Type B pancreatic cell (in vitro differentiated cells): ENCODE measurements around the gene MEIS2. TPM values are rescaled to one million over a fixed set of nuclear protein-coding genes. Genes with fewer than 3 reads are reported as not detected.

Source experiments
- DNase-seq: peaks from one replicate; pipeline ENCODE4 v3.0.0; 2021; ENCODE audit warnings: mixed read lengths; ENCODE audit not compliant: unreplicated experiment; ENCODE audit errors: extremely low spot score
- H3K27ac Mint-ChIP-seq: 2 replicates; pipeline ENCODE4 v1.8.0; 2021; ENCODE audit warnings: mild to moderate bottlenecking, mixed read lengths
- H3K27me3 Mint-ChIP-seq: 2 replicates; pipeline ENCODE4 v1.8.0; 2021; ENCODE audit warnings: mixed read lengths
- H3K36me3 Mint-ChIP-seq: 2 replicates; pipeline ENCODE4 v1.8.0; 2021; ENCODE audit warnings: mixed read lengths
- H3K4me1 Mint-ChIP-seq: one replicate; pipeline ENCODE4 v1.8.0; 2021; ENCODE audit warnings: mixed read lengths; ENCODE audit not compliant: unreplicated experiment
- H3K4me3 Mint-ChIP-seq: 2 replicates; pipeline ENCODE4 v1.8.0; 2021; ENCODE audit warnings: mild to moderate bottlenecking, mixed read lengths
- H3K9me3 Mint-ChIP-seq: 2 replicates; pipeline ENCODE4 v1.8.0; 2021; ENCODE audit warnings: mixed read lengths
- total RNA-seq: library from RNA; stranded (reverse); gene quantifications from 2 replicates; pipeline ENCODE4 v1.2.1, GENCODE V29; 2021; ENCODE audit warnings: low replicate concordance
- TF ChIP-seq, protein P1 (sequence below): fragments of 200-600 bp; sonication (generic); conservative IDR thresholded peaks from 2 replicates; pipeline ENCODE4 v1.5.0; 2021; ENCODE audit warnings: antibody characterized with exemption, mild to moderate bottlenecking

Gene MEIS2
- total RNA-seq, 1 donor from 2014 or later: 211 TPM

- H3K4me1 Mint-ChIP-seq: peaks cover 27% of the 10 kb centered on the region
- DNase-seq: no peak
- H3K36me3 Mint-ChIP-seq: peaks cover 12% of the 10 kb centered on the region
- H3K27me3 Mint-ChIP-seq: peaks cover 57% of the 10 kb centered on the region
- H3K9me3 Mint-ChIP-seq: no peaks in the 10 kb centered on the region
- peak overlapping the region; percentile 99 for H3K4me3 Mint-ChIP-seq
- H3K27ac Mint-ChIP-seq: peak overlapping the region; percentile 99
- TF ChIP-seq, protein P1, sequence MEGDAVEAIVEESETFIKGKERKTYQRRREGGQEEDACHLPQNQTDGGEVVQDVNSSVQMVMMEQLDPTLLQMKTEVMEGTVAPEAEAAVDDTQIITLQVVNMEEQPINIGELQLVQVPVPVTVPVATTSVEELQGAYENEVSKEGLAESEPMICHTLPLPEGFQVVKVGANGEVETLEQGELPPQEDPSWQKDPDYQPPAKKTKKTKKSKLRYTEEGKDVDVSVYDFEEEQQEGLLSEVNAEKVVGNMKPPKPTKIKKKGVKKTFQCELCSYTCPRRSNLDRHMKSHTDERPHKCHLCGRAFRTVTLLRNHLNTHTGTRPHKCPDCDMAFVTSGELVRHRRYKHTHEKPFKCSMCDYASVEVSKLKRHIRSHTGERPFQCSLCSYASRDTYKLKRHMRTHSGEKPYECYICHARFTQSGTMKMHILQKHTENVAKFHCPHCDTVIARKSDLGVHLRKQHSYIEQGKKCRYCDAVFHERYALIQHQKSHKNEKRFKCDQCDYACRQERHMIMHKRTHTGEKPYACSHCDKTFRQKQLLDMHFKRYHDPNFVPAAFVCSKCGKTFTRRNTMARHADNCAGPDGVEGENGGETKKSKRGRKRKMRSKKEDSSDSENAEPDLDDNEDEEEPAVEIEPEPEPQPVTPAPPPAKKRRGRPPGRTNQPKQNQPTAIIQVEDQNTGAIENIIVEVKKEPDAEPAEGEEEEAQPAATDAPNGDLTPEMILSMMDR: no peak
Measured at GRCh38 chr15:37102305-37103162, 2.2 kb upstream of the MEIS2 start.

DNA sequence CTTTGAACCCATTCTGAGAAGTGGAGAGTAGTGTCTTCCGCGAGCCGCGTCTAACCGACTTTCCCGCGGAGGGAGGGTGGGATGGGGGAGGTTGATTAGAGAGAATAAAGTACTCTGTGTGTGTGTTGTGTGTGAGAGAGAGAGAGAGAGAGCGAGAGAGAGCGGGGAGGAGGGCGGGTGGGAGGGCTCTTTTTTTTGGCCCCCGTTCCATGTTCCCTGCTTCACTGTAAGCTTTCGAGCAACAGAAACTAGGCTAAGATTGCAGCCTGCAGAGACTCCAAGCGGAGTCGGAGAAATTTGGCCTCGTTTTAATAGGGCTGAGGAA, 1.6 kb upstream of the MEIS2 start:
- DNase-seq: no peak
- Mint-ChIP-seq H3K36me3 (peaks cover 18% of the 10 kb centered on the region), H3K27me3 (peaks cover 55% of the 10 kb centered on the region), H3K4me1 (peaks cover 23% of the 10 kb centered on the region), H3K9me3 (no peaks in the 10 kb centered on the region), H3K4me3 (peak overlapping the region; percentile 99), H3K27ac (peak overlapping the region; percentile 99)
- TF ChIP-seq, protein P1: no peak

DNA sequence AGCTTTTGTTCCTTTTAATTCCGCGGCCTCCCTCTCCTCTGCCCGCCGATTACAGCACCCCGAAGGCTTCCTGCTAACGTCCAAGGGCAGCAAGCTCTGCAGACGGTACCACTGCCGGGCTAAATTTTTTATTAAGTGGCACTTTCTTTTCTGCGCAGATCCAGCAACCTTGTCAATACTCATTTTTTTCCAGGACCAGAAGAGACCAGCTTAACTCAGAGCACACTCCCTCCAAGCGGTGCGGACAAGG, 542 bp upstream of the MEIS2 start:
- H3K27ac Mint-ChIP-seq: peak overlapping the region; percentile 99
- peaks cover 15% of the 10 kb centered on the region for H3K4me1 Mint-ChIP-seq
- peaks cover 28% of the 10 kb centered on the region for H3K36me3 Mint-ChIP-seq
- H3K27me3 Mint-ChIP-seq: peaks cover 48% of the 10 kb centered on the region
- no peaks in the 10 kb centered on the region for H3K9me3 Mint-ChIP-seq
- no peak for DNase-seq
- H3K4me3 Mint-ChIP-seq: peak overlapping the region; percentile 99
- TF ChIP-seq, protein P1: no peak

GRCh38 chr15:37099319-37100108, 835 bp downstream of the MEIS2 start:
- Mint-ChIP-seq H3K4me3 (peak overlapping the region; percentile 99), H3K4me1 (peaks cover 7% of the 10 kb centered on the region), H3K9me3 (no peaks in the 10 kb centered on the region), H3K36me3 (peaks cover 37% of the 10 kb centered on the region), H3K27ac (peak overlapping the region; percentile 99), H3K27me3 (peaks cover 41% of the 10 kb centered on the region)
- no peak for DNase-seq
- TF ChIP-seq, protein P1: no peak

- peak overlapping the region; percentile 99 for H3K4me3 Mint-ChIP-seq
- DNase-seq: no peak
- H3K27ac Mint-ChIP-seq: peak overlapping the region; percentile 99
- peaks cover 9% of the 10 kb centered on the region for H3K4me1 Mint-ChIP-seq
- TF ChIP-seq, protein P1: no peak
- peaks cover 32% of the 10 kb centered on the region for H3K27me3 Mint-ChIP-seq
- H3K9me3 Mint-ChIP-seq: no peaks in the 10 kb centered on the region
- peaks cover 45% of the 10 kb centered on the region for H3K36me3 Mint-ChIP-seq
Measured at GRCh38 chr15:37098468-37099318, 1.7 kb downstream of the MEIS2 start.
